Thymus (tissue), 11 donors: Measurements from ENCODE around the gene NYAP2. TPM values are rescaled to one million over a fixed set of nuclear protein-coding genes. Genes with fewer than 3 reads are reported as not detected.

Experiments
- DNase-seq, 9 donors: peaks; one replicate each; pipeline ENCODE4 v3.0.0-alpha.2; 2013; ENCODE audit warnings: low spot score in 9 of 9, low read depth in 6 of 9, missing footprints in 1 of 9
- H3K27ac ChIP-seq, 2 donors: one replicate each; pipeline ENCODE4 v1.5.1; 2013; ENCODE audit warnings: control low read depth in 1 of 2, low read depth in 1 of 2, low read length in 1 of 2, mild to moderate bottlenecking in 1 of 2, moderate library complexity in 1 of 2
- H3K27me3 ChIP-seq, 2 donors: one replicate each; pipeline ENCODE4 v1.5.1; 2013; ENCODE audit warnings: low read length in 1 of 2; ENCODE audit not compliant: control insufficient read depth in 2 of 2, insufficient read depth in 1 of 2
- H3K36me3 ChIP-seq, 2 donors: one replicate each; pipeline ENCODE4 v1.5.1; 2013; ENCODE audit warnings: low read length in 1 of 2, mild to moderate bottlenecking in 1 of 2, moderate library complexity in 1 of 2; ENCODE audit not compliant: control insufficient read depth in 2 of 2, insufficient read depth in 2 of 2
- H3K4me1 ChIP-seq, 2 donors: one replicate each; pipeline ENCODE4 v1.5.1; 2013; ENCODE audit warnings: low read length in 2 of 2; ENCODE audit not compliant: control insufficient read depth in 2 of 2, insufficient read depth in 2 of 2
- H3K4me3 ChIP-seq, 2 donors: one replicate each; pipeline ENCODE4 v1.5.1; 2013; ENCODE audit warnings: low read length in 2 of 2, control low read depth in 1 of 2, mild to moderate bottlenecking in 1 of 2
- H3K9me3 ChIP-seq, 2 donors: one replicate each; pipeline ENCODE4 v1.5.1; 2013; ENCODE audit warnings: low read length in 1 of 2, mild to moderate bottlenecking in 1 of 2; ENCODE audit not compliant: control insufficient read depth in 2 of 2, insufficient read depth in 1 of 2
- WGBS: extraction: QIAGEN DNeasy Blood & Tissue Kit; methylation state at CpG from one replicate; pipeline ENCODE4 v1.1.7; 2013; 5-methylcytosine and 5-hydroxymethylcytosine counted together
- polyA plus RNA-seq: library from polyadenylated mRNA; stranded (reverse); fragments of 200-250 nt; gene quantifications from one replicate; pipeline ENCODE4 v1.2.3, GENCODE V29; 2013
- total RNA-seq: library from RNA; stranded (reverse); fragments of 120-200 nt; gene quantifications from one replicate; pipeline ENCODE4 v1.2.4, GENCODE V29; 2013
- donor health status: healthy.

NYAP2 gene
- total and polyA plus RNA-seq, 2 donors = 0.02 to 0.05 TPM

DNA sequence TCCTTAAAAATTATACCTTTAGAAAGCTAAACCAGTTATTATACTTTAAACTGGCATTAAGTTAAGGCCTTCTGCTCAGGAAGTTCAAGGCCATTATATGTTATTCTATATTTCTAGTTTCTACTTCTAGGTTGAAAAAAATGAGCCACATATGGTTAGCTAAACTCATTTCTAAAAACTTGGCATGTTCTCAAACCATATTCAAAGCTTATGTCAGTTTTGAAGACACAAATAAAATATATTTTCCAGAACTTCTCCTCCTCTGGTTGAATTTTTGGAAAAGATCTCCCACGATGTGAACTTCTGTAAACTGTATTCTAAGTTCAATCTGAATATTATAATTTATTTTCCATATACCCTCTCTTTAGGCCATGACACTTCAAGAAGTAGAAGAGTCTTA, 103.5 kb downstream of the NYAP2 start:
- no peaks in the 10 kb centered on the region for H3K4me1 ChIP-seq
- no peaks in the 10 kb centered on the region for H3K36me3 ChIP-seq
- H3K4me3 ChIP-seq = no peak overlapping the region
- no peaks in the 10 kb centered on the region for H3K27me3 ChIP-seq
- DNase-seq = no peak
- WGBS = 95% methylated on average over 1 of the region's 1 CpG
- H3K27ac ChIP-seq = no peak overlapping the region
- no peaks in the 10 kb centered on the region for H3K9me3 ChIP-seq

- WGBS = 92% methylated on average over 1 of the region's 1 CpG
- Histone ChIP-seq H3K9me3 (no peaks in the 10 kb centered on the region), H3K4me1 (no peaks in the 10 kb centered on the region), H3K36me3 (no peaks in the 10 kb centered on the region), H3K4me3 (no peak overlapping the region), H3K27me3 (no peaks in the 10 kb centered on the region), H3K27ac (no peak overlapping the region)
- no peak for DNase-seq
Observed at GRCh38 chr2:225510796-225511195, 111.3 kb downstream of the NYAP2 start.

GRCh38 chr2:225512469-225512868, 113.0 kb downstream of the NYAP2 start:
- DNase-seq = no peak
- H3K27ac ChIP-seq = no peak overlapping the region
- 82% methylated on average over 1 of the region's 1 CpG for WGBS

GRCh38 chr2:225512876-225513540, 113.5 kb downstream of the NYAP2 start:
- Histone ChIP-seq H3K36me3 (no peaks in the 10 kb centered on the region), H3K4me1 (no peaks in the 10 kb centered on the region), H3K4me3 (no peak overlapping the region), H3K27me3 (no peaks in the 10 kb centered on the region), H3K9me3 (no peaks in the 10 kb centered on the region), H3K27ac (no peak overlapping the region)
- no peak for DNase-seq
- WGBS = 93% methylated on average over 9 of the region's 9 CpGs

More at GRCh38 chr2:225512469-225512868, 113.0 kb downstream of the NYAP2 start:
- no peaks in the 10 kb centered on the region for H3K4me1 ChIP-seq
- no peaks in the 10 kb centered on the region for H3K9me3 ChIP-seq
- H3K36me3 ChIP-seq = no peaks in the 10 kb centered on the region
- H3K27me3 ChIP-seq = no peaks in the 10 kb centered on the region
- H3K4me3 ChIP-seq = no peak overlapping the region

DNA sequence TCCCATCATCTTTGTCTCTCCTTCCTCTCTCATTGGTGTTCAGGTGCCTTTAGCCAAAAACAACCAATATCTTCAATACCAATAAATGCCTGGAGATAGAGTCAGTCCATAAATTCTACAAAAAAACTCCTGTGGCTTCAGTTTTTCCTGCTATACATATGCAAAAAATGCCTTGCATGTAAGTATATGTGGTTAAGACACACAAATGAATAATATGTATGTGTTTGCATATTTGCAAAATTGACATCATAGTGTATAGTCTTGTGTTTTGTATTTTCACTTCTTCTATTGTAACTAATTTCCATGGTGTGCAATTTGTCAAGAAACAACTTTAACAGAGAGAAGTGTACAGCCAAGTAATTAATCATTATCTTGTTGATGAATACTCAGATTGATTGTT, 115.5 kb downstream of the NYAP2 start:
- H3K9me3 ChIP-seq = no peaks in the 10 kb centered on the region
- no peaks in the 10 kb centered on the region for H3K27me3 ChIP-seq
- H3K4me1 ChIP-seq = no peaks in the 10 kb centered on the region
- H3K36me3 ChIP-seq = no peaks in the 10 kb centered on the region
- DNase-seq = no peak
- H3K27ac ChIP-seq = no peak overlapping the region
- H3K4me3 ChIP-seq = no peak overlapping the region

DNA sequence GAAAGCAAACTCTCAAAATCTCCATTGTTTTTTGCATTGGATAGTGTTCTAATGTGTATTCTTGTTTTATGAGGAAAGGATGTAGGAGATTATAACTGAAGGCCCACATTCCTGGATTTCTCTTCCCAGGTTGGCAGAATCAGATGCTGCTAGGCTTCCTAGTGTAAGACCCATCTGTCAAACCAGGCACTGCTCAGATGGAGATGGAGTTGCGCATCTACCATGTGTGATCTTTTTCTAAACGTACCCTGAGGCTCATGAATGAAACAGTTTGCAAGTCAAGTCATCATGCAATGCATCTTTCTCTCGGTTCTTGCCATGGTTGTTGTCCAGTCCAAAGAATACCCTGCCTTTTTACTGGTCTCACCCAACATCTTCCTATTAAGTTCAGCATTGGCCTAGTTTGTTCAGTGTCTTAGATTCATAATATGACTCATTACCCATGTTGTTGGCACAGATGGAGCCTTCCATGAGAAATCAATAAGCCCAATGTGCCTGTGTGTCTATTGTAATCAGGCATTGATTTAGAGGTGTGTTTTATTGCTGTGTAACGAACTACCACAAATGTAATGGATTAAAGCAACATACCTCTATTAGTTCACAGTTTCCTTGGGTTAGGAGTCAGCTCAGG, 127.4 kb downstream of the NYAP2 start:
- WGBS = 93% methylated on average over 4 of the region's 4 CpGs
- no peaks in the 10 kb centered on the region for H3K9me3 ChIP-seq
- DNase-seq = no peak

GRCh38 chr2:225531559-225531958, 132.0 kb downstream of the NYAP2 start:
- Histone ChIP-seq H3K4me1 (no peaks in the 10 kb centered on the region), H3K36me3 (no peaks in the 10 kb centered on the region), H3K9me3 (no peaks in the 10 kb centered on the region), H3K4me3 (no peak overlapping the region), H3K27ac (no peak overlapping the region), H3K27me3 (no peaks in the 10 kb centered on the region)
- no peak for DNase-seq
- WGBS = 67% methylated on average over 3 of the region's 3 CpGs

More for the DNA sequence above, 127.4 kb downstream of the NYAP2 start:
- H3K4me1 ChIP-seq = no peaks in the 10 kb centered on the region
- no peaks in the 10 kb centered on the region for H3K36me3 ChIP-seq
- no peak overlapping the region for H3K27ac ChIP-seq
- no peak overlapping the region for H3K4me3 ChIP-seq
- H3K27me3 ChIP-seq = no peaks in the 10 kb centered on the region

DNA sequence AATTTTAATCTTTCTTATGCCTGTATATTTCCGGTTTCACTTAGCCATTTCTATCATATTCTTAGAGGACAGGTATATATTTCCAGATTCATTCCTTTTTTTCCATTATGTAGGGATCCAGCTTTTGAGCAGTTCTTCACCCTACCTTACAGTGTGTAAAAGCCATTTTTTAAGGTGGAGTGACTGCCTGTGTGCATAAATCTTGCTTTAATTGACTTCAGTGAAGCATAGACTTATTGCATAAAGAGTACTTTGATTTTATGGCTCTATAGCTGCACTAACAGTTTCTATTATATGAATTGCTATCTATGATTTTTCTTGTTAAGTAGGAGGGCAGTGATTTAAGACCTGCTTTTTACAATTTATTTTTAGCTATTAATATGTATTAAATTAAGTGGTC, 132.6 kb downstream of the NYAP2 start:
- WGBS = 100% methylated on average over 1 of the region's 1 CpG

DNA sequence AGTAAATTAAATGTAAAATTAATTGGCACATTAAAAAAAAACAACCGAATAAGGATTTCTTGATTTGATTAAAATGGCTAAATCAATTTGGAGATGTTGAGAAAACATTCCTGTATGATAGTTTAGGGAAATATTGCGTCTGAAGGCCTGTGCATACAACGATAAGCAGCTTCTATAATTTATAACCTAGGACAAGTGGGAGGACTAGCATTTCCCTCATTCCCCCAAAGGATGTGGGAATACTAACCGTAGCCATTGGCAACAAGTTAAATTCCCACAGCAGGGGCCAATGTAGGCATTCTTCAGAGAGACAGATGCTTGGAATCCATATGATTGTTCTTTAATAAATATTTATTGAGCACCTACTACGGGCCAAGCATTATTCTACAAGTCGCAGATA, 134.5 kb downstream of the NYAP2 start:
- Histone ChIP-seq H3K4me3 (no peak overlapping the region), H3K27ac (no peak overlapping the region), H3K9me3 (no peaks in the 10 kb centered on the region), H3K36me3 (no peaks in the 10 kb centered on the region), H3K27me3 (no peaks in the 10 kb centered on the region), H3K4me1 (no peaks in the 10 kb centered on the region)
- 89% methylated on average over 6 of the region's 6 CpGs for WGBS
- DNase-seq = no peak

More for the DNA sequence above, 132.6 kb downstream of the NYAP2 start:
- DNase-seq = no peak
- Histone ChIP-seq H3K27me3 (no peaks in the 10 kb centered on the region), H3K4me1 (no peaks in the 10 kb centered on the region), H3K27ac (no peak overlapping the region), H3K36me3 (no peaks in the 10 kb centered on the region), H3K4me3 (no peak overlapping the region), H3K9me3 (no peaks in the 10 kb centered on the region)
